ENCODE measurements around the gene UNC119B. TPM values are rescaled to one million over a fixed set of nuclear protein-coding genes. Genes with fewer than 3 reads are reported as not detected.

UNC119B gene
- total RNA-seq, 2 experiments from 2014 or later = 17.2 to 27.4 TPM

DNA sequence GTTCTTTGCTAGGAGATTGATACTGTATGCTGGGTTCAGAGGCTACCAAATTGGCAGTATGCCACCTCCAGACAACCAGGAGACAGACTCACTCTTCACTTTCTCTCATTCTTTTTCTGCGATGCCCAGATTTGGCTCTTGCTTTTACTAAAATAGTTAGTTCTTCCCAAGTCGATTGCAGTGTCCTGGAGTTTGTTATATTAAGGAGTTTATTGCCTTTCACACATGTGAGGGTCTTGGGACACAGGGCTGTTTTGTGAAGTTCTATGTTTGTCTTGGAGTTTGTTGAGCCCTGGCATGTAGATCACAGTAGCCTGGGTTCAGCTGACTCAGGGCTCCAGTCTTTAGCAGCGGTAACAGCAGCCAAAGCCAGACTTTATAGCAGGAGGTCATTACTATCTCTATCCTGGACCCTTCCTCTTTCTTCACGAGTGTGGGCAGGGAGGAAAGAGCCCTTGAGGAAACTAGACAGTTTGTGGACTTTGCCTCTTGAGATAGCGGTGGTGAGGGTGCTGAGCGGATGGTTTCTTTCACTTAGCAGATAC is 21.7 kb upstream of the UNC119B start:
- TSS peak; percentile 55 for BruUV-seq (replicated peaks)
- Histone ChIP-seq H3K4me3 (ENCODE audit: low read depth, low read length, poor library complexity, severe bottlenecking) (peak overlapping the region; percentile 91), H3K27ac (ENCODE audit: low read depth, low read length, poor library complexity, severe bottlenecking) (no peak overlapping the region), H3K79me2 (ENCODE audit: insufficient read depth, low read depth, low read length) (peaks cover 66% of the 10 kb centered on the region), H3K4me2 (ENCODE audit: low read length) (peak overlapping the region; percentile 98), H2AFZ (ENCODE audit: low read length) (no peak overlapping the region), H4K20me1 (ENCODE audit: insufficient read depth, low read length) (peaks cover 36% of the 10 kb centered on the region), H3K4me1 (ENCODE audit: insufficient read depth, low read length, poor library complexity, severe bottlenecking) (peaks cover 42% of the 10 kb centered on the region), H3K9me2 (ENCODE audit: insufficient read depth, low read length) (no peaks in the 10 kb centered on the region), H3K9me3 (ENCODE audit: low read length) (no peaks in the 10 kb centered on the region; the same call in 1 of the 2 replicates), H3K36me3 (ENCODE audit: insufficient read depth, low read length) (peaks cover 32% of the 10 kb centered on the region; the same call in 1 of the 2 replicates)
- DNase-seq (ENCODE audit: low spot score) = no peak
- POLR2A ChIA-PET = interaction anchor here (0.6 to 1.4 kb wide), 3 partner anchors 17 to 136 kb away, joined by 3 to 11 read pairs (median 4); no protein-coding TSS in a partner anchor
- intact Hi-C loops (cut with micrococcal nuclease; ENCODE audit: unreplicated experiment) = loop anchor here (1.0 kb wide), 1 partner anchor 26 kb away; no protein-coding TSS in a partner anchor
- CTCF ChIA-PET (ENCODE audit: unreplicated experiment) = interaction anchor here (1.0 to 2.3 kb wide), 2 partner anchors 41 to 42 kb away, joined by 3 to 6 read pairs; no protein-coding TSS in a partner anchor
- TF ChIP-seq, protein P1, sequence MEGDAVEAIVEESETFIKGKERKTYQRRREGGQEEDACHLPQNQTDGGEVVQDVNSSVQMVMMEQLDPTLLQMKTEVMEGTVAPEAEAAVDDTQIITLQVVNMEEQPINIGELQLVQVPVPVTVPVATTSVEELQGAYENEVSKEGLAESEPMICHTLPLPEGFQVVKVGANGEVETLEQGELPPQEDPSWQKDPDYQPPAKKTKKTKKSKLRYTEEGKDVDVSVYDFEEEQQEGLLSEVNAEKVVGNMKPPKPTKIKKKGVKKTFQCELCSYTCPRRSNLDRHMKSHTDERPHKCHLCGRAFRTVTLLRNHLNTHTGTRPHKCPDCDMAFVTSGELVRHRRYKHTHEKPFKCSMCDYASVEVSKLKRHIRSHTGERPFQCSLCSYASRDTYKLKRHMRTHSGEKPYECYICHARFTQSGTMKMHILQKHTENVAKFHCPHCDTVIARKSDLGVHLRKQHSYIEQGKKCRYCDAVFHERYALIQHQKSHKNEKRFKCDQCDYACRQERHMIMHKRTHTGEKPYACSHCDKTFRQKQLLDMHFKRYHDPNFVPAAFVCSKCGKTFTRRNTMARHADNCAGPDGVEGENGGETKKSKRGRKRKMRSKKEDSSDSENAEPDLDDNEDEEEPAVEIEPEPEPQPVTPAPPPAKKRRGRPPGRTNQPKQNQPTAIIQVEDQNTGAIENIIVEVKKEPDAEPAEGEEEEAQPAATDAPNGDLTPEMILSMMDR (conservative IDR thresholded peaks at IDR 0.05; ENCODE audit: low read length) = no peak
- no peak for TF ChIP-seq EZH2phosphoT487 (IDR thresholded peaks at IDR 0.05; ENCODE audit: borderline replicate concordance, low read depth, low read length)

DNA sequence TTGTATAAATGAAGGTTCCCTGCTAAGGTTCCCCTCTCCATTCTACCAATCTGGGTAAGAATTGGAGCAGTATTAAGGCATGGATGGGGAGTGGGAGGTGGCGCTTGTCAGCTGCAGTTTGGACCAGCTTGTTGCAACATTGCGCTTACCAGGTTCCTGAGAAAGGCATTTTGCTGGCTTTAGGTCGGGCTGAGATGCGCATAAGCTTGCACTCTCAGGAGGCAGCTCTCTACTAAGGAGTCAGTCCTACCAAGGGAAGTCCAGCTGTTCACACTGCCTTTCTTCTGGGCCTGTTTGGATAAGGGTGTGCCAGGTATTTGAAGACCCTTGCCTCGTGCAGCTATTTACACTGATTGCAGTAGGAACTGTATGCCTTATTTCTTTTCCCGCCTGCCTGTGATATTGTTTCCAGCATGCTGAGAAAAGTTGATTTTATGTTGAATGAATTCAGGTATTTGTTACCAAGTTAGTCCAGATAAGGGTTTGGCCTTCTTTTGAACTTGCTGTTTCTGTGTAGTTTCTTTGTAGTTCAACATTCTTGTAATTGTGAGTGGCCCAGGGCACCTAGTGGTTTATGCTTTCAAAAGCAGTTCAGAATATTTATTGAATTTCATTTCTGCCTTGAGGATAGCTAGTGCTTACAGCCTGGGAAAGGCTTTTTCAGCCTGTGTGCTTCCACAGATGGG is 20.7 kb upstream of the UNC119B start:
- Histone ChIP-seq H2AFZ (ENCODE audit: low read length) (no peak overlapping the region), H3K36me3 (ENCODE audit: insufficient read depth, low read length) (peaks cover 42% of the 10 kb centered on the region), H3K4me3 (ENCODE audit: low read depth, low read length, poor library complexity, severe bottlenecking) (peak overlapping the region; percentile 91), H3K9me3 (ENCODE audit: low read length) (no peaks in the 10 kb centered on the region; the same call in 1 of the 2 replicates), H3K4me1 (ENCODE audit: insufficient read depth, low read length, poor library complexity, severe bottlenecking) (peaks cover 36% of the 10 kb centered on the region), H3K27ac (ENCODE audit: low read depth, low read length, poor library complexity, severe bottlenecking) (no peak overlapping the region), H4K20me1 (ENCODE audit: insufficient read depth, low read length) (peaks cover 36% of the 10 kb centered on the region), H3K9me2 (ENCODE audit: insufficient read depth, low read length) (no peaks in the 10 kb centered on the region), H3K4me2 (ENCODE audit: low read length) (peak overlapping the region; percentile 98), H3K79me2 (ENCODE audit: insufficient read depth, low read depth, low read length) (peaks cover 66% of the 10 kb centered on the region)
- POLR2A ChIA-PET = interaction anchor here (0.5 to 1.4 kb wide), 3 partner anchors 16 to 119 kb away, joined by 3 to 4 read pairs (median 4); no protein-coding TSS in a partner anchor
- no peak for DNase-seq (ENCODE audit: low spot score)
- TF ChIP-seq, protein P1 (conservative IDR thresholded peaks at IDR 0.05; ENCODE audit: low read length) = no peak
- TF ChIP-seq EZH2phosphoT487 (IDR thresholded peaks at IDR 0.05; ENCODE audit: borderline replicate concordance, low read depth, low read length) = no peak
- intact Hi-C loops (cut with micrococcal nuclease; ENCODE audit: unreplicated experiment) = no loop called here
- no TSS peak for BruUV-seq (replicated peaks)
- CTCF ChIA-PET (ENCODE audit: unreplicated experiment) = interaction anchor here (0.8 kb wide), 2 partner anchors 31 to 41 kb away, joined by 3 to 4 read pairs; no protein-coding TSS in a partner anchor

All from OCI-LY7 (cell line).